ENCODE measurements around the gene PTPRZ1.

Gene PTPRZ1

GRCh38 chr7:122063146-122063545, 190.2 kb downstream of the PTPRZ1 start:
- FAIRE-seq: no peak

DNA sequence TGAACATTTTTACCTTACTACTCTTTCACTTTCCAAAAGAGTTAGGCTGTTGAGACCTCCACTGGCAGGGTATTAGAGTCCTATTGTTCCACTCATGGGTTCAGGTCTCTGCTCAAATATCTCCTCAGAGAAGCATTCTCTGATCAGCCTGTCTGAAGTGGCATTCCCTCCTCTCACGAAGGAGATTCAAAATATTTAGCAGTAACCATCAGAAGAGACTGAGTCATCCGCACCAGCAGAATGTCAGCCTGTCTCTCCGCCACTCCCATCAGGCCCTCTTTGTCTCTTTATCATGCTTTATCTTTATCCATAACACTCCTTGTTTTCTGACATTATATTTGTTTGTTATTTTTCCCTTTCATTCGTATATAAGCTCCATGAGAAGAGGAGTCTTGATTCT, 192.0 kb downstream of the PTPRZ1 start:
- FAIRE-seq: no peak

GRCh38 chr7:122067077-122067476, 194.1 kb downstream of the PTPRZ1 start:
- no peak for FAIRE-seq

- FAIRE-seq: no peak
Observed at GRCh38 chr7:122068046-122068445, 195.1 kb downstream of the PTPRZ1 start.

- FAIRE-seq: no peak
Observed at GRCh38 chr7:122068999-122069398, 196.0 kb downstream of the PTPRZ1 start.

- FAIRE-seq: no peak
Observed at GRCh38 chr7:122070062-122070461, 197.1 kb downstream of the PTPRZ1 start.

- FAIRE-seq: no peak
Observed at GRCh38 chr7:122070834-122071233, 197.9 kb downstream of the PTPRZ1 start.

- no peak for FAIRE-seq
Observed at GRCh38 chr7:122072272-122072671, 199.3 kb downstream of the PTPRZ1 start.

GRCh38 chr7:122072924-122073599, 200.1 kb downstream of the PTPRZ1 start:
- FAIRE-seq: no peak

- no peak for FAIRE-seq
Observed at GRCh38 chr7:122073635-122074034, 200.7 kb downstream of the PTPRZ1 start.

DNA sequence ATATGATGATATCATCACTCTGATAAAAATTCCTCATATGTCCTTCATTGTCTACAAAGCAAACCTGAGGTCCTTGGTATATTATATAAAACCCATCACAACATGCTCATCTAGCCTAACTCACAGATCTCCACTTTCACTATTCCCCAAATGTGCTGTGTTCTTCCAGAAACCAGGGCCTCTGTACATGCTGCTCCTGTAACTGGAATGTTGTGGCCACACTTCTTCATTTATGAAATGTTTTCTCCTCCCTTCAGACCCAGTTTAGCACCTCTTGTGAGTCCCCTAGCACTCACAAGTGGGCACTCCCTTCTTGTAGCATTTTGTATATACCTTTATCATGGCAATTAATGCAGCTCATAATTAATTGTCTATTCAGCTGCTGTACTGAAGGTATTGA, 209.2 kb downstream of the PTPRZ1 start:
- no peak for FAIRE-seq

DNA sequence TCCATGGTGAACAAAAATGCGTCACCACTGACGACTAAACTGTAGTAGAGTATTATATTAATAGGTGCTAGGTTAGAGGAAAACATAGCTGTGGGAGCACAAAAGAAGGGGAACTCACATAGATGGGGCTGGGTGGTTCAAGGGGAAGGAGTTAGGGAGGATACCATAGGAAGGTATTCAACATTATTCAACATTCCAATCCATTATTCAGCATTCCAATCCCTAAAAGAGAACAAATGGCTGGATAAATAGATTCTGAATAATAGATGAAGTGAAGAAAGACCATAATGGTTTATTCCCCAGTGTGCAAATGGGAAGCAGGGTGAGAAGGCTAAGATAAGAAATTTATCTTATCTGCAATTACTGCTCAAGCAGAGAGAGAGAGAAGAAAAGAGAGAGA, 209.7 kb downstream of the PTPRZ1 start:
- FAIRE-seq: no peak

DNA sequence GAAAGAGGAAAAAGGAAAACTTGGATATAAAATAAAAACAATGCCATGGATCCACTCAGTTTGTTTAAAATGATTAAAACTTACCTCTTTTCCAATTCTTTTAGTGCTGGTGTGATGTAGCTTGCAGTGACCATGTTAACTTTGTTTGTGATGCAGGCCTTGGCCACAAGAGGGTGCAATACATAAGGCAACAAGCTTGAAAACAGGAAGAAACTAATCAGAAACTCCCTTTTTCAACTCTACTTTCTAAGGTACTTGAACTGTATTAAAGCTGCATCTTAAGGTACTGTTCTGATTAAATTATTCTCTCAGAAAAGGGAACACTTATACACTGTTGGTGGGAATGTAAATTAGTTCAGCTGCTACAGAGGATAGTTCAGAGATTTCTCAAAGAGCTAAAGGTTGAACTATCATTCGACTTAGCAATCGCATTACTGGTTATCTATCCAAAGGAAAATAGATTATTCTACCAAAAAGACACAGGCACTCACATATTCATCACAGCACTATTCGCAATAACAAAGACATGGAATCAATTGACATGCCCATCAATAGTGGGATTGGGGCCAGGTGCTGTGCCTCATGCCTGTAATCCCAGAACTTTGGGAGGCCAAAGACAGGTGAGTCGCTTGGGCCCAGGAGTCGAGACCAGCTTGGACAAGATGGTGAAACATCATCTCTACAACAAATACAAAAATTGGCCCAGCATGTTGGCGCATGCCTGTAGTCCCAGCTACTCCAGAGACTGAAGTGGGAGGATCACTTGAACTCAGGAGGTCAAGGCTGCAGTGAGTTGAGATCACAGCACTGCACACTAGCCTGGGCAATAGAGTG, 220.2 kb downstream of the PTPRZ1 start:
- FAIRE-seq: peak; percentile 76

GRCh38 chr7:122094549-122094948, 221.6 kb downstream of the PTPRZ1 start:
- FAIRE-seq: no peak

GRCh38 chr7:122095642-122096041, 222.7 kb downstream of the PTPRZ1 start:
- no peak for FAIRE-seq

- no peak for FAIRE-seq
Observed at GRCh38 chr7:122100021-122100420, 227.1 kb downstream of the PTPRZ1 start.

GRCh38 chr7:122103064-122103463, 230.1 kb downstream of the PTPRZ1 start:
- FAIRE-seq: no peak

Measured in G401.6 (cell line).